Lung (tissue), 12 donors: ENCODE measurements around the gene EHD4. TPM values are rescaled to one million over a fixed set of nuclear protein-coding genes. Genes with fewer than 3 reads are reported as not detected.

Source experiments
- ATAC-seq: fragments of 200-7000 bp; cut with Tn5 transposase; one replicate; pipeline ENCODE4 v1.9.1; 2020; ENCODE audit warnings: moderate number of reproducible peaks; ENCODE audit not compliant: insufficient read depth, low FRiP score
- DNase-seq, 3 donors: peaks; one replicate each; pipeline ENCODE4 v3.0.0-alpha.2; 2013 to 2017
- H3K27ac ChIP-seq, 2 donors: one replicate each; pipeline ENCODE4 v1.5.1; 2013; ENCODE audit warnings: mild to moderate bottlenecking in 2 of 2, moderate library complexity in 2 of 2, control low read depth in 1 of 2, inconsistent platforms in 1 of 2, low read depth in 1 of 2, low read length in 1 of 2
- H3K27me3 ChIP-seq, 3 donors: one replicate each; pipeline ENCODE4 v1.5.1; 2013; ENCODE audit warnings: low read length in 2 of 3; ENCODE audit not compliant: control insufficient read depth in 3 of 3, insufficient read depth in 3 of 3
- H3K36me3 ChIP-seq, 4 donors: one replicate each; pipeline ENCODE4 v1.5.1; 2013; ENCODE audit warnings: low read length in 4 of 4, mild to moderate bottlenecking in 1 of 4, moderate library complexity in 1 of 4; ENCODE audit not compliant: control insufficient read depth in 4 of 4, insufficient read depth in 4 of 4
- H3K4me1 ChIP-seq, 5 donors: one replicate each; pipeline ENCODE4 v1.5.1; 2013; ENCODE audit warnings: low read length in 5 of 5, mild to moderate bottlenecking in 2 of 5, moderate library complexity in 1 of 5; ENCODE audit not compliant: control insufficient read depth in 5 of 5, insufficient read depth in 5 of 5
- H3K4me3 ChIP-seq: one replicate; pipeline ENCODE4 v1.5.1; 2013; ENCODE audit warnings: mild to moderate bottlenecking, control low read depth, moderate library complexity
- H3K9ac ChIP-seq, 2 donors: one replicate each; pipeline ENCODE4 v1.5.1; 2013; ENCODE audit warnings: low read length in 2 of 2, control low read depth in 1 of 2; ENCODE audit not compliant: insufficient read depth in 1 of 2
- H3K9me3 ChIP-seq, 4 donors: one replicate each; pipeline ENCODE4 v1.5.1; 2013; ENCODE audit warnings: low read length in 3 of 4, mild to moderate bottlenecking in 1 of 4, moderate library complexity in 1 of 4; ENCODE audit not compliant: control insufficient read depth in 4 of 4, insufficient read depth in 3 of 4
- WGBS, 2 donors: extraction: QIAGEN DNeasy Blood & Tissue Kit; methylation state at CpG; one replicate each; pipeline ENCODE4 v1.1.7; 2013; 5-methylcytosine and 5-hydroxymethylcytosine counted together
- polyA plus RNA-seq, 2 donors: library from polyadenylated mRNA; stranded (reverse); fragments of 200-250 nt; gene quantifications; one replicate each; pipeline ENCODE4 v1.2.1, GENCODE V29; 2013
- total RNA-seq, 2 donors: library from RNA; depleted of rRNA in 1 of 2; stranded (reverse); fragments of >200 nt in 1 of 2; gene quantifications; one replicate each; pipeline ENCODE4 v1.2.1, GENCODE V29; 2014 to 2021
- TF ChIP-seq, protein P1 (sequence below): IDR thresholded peaks from 2 replicates; pipeline ENCODE4 v1.5.1; 2012; ENCODE audit warnings: mild to moderate bottlenecking; ENCODE audit errors: control extremely low read depth, extremely low read depth
- donor health status: control.
- donor health status: control.
- donor health status: Bipolar disorder and iron deficiency.
- donor health status: healthy.
- donor health status: DM: yes; HTN: yes; CAD: no.

EHD4 gene
- total and polyA plus RNA-seq, 4 donors = 16.4 to 36.3 (median 25.9) TPM

DNA sequence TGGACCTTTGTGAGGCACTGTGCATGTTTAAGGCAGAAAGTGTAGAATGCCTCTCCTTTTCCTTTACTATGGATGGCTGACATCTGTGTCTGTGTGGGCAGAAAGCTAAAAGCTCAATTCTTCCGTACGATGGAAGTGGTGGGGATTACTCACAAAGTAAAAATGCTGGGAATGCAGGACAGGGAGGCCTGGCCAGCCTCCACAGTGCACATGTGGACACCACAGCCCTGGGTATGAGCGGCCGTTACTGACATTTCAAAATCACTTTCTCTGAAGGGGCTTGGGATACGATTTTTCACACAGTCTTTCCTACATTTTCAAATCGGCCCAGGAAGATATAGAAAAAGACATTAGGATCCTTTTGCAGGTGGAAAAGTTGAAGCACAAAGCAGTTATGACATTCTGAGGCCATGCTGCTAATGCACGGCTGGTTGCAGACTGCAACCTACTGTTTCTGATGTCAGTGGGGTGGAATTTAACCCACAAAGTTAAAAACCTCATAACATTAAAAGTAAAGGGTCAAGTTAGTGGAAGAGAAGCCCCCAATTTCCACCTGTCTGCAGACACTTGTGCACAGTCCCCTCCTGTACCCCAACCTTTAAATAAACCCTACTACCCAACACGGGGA lies 27.9 kb downstream of the EHD4 start:
- peak; percentile 75 for ATAC-seq
- Histone ChIP-seq H3K4me3 (no peak overlapping the region), H3K27ac (peak overlapping the region; percentile 71 to 74), H3K9me3 (peaks cover 0 to 3% (median 0%) of the 10 kb centered on the region in 4 donors), H3K27me3 (no peaks in the 10 kb centered on the region), H3K4me1 (peaks cover 0 to 16% (median 6%) of the 10 kb centered on the region in 5 donors), H3K36me3 (peaks cover 0 to 26% (median 0%) of the 10 kb centered on the region in 4 donors), H3K9ac (no peak overlapping the region)
- TF ChIP-seq, protein P1, sequence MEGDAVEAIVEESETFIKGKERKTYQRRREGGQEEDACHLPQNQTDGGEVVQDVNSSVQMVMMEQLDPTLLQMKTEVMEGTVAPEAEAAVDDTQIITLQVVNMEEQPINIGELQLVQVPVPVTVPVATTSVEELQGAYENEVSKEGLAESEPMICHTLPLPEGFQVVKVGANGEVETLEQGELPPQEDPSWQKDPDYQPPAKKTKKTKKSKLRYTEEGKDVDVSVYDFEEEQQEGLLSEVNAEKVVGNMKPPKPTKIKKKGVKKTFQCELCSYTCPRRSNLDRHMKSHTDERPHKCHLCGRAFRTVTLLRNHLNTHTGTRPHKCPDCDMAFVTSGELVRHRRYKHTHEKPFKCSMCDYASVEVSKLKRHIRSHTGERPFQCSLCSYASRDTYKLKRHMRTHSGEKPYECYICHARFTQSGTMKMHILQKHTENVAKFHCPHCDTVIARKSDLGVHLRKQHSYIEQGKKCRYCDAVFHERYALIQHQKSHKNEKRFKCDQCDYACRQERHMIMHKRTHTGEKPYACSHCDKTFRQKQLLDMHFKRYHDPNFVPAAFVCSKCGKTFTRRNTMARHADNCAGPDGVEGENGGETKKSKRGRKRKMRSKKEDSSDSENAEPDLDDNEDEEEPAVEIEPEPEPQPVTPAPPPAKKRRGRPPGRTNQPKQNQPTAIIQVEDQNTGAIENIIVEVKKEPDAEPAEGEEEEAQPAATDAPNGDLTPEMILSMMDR = no peak
- peak; percentile 52 to 58 (median 57) for DNase-seq
- WGBS, 2 donors = 59 to 80% methylated on average over 8 of the region's 8 CpGs

DNA sequence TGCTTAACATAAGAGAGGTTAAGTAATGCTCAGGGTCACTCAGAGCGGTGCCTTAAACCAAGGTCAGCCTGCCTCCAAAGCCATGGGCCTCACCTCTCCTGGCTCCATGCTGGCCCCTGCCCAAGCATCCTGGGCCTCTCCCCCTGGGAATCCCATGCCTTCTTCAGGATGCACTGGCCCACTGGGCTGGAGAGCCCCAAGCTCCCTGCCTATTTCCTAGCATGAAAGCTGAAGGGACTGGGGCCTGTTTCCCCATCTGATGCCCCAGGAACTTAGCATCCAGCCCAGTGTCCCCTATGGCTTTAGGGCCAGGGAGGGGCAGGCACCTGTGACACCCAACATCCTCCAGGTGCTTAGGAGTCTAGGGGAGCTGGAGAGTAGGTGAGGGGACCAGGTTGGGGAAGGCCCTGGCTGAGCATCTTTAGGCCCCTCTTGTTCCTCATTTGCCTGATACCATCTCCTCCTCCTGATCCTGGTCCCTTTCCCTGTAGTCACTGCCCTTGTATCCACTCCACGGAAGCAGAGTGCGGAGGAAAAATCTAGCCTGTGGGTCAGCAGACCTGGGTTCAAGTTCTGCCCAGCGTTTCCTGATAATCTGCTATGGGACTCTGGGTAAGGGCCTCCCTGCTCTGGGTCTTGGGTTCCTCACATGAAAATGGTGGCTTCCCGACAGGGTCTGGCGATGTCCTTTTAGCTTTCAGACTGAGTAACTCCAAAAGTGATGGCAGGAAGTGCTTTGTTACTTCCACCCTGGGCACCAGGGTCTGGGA lies 28.6 kb downstream of the EHD4 start:
- TF ChIP-seq, protein P1 = no peak
- Histone ChIP-seq H3K4me1 (peaks cover 0 to 16% (median 6%) of the 10 kb centered on the region in 5 donors), H3K9ac (no peak overlapping the region), H3K27ac (peak overlapping the region; percentile 71 to 74), H3K27me3 (no peaks in the 10 kb centered on the region), H3K36me3 (peaks cover 0 to 26% (median 0%) of the 10 kb centered on the region in 4 donors), H3K4me3 (no peak overlapping the region), H3K9me3 (peaks cover 0 to 3% (median 0%) of the 10 kb centered on the region in 4 donors)
- DNase-seq (no peak), ATAC-seq (no peak)
- 91 to 97% methylated on average over 6 of the region's 6 CpGs for WGBS, 2 donors

DNA sequence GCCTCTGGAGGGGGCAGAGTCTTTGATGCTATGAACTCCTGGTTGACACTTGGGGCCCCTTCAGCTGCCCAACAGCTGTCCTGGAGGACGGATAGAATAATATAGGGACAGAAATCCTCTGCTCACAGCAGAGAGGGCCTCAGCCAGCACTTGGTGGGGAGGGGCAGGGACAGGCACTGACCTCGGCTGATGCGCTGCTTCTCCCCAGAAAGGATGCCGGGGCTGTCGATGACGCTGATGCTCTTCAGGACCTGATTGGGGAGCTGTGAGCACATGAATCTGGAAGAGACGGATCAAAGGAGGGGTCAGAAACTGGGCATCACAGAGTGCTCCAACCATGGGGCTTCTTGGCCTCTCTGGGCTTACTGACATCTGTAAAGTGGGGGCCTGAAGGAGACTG lies 29.5 kb downstream of the EHD4 start:
- peaks cover 0 to 16% (median 6%) of the 10 kb centered on the region in 5 donors for H3K4me1 ChIP-seq
- H3K27me3 ChIP-seq = no peaks in the 10 kb centered on the region
- TF ChIP-seq, protein P1 = no peak
- 80 to 82% methylated on average over 7 of the region's 7 CpGs for WGBS, 2 donors
- no peak overlapping the region for H3K4me3 ChIP-seq
- no peak for DNase-seq
- no peak for ATAC-seq
- no peak overlapping the region for H3K9ac ChIP-seq
- peaks cover 0 to 3% (median 0%) of the 10 kb centered on the region in 4 donors for H3K9me3 ChIP-seq
- peaks cover 0 to 26% (median 0%) of the 10 kb centered on the region in 4 donors for H3K36me3 ChIP-seq
- H3K27ac ChIP-seq = peak overlapping the region; percentile 13 to 28
